Measurements from ENCODE around the gene ASCL5. TPM values are rescaled to one million over a fixed set of nuclear protein-coding genes. Genes with fewer than 3 reads are reported as not detected.
"Not testable (repeated sequence)": the region's sequence is repeated elsewhere in the genome, so short reads cannot be mapped to it uniquely, and the experiment has no call there.

The ASCL5 gene
- polyA plus RNA-seq, 3 donors = not detected

- H3K36me3 ChIP-seq (replicated peaks in 1 of 2; ENCODE audit: control insufficient read depth in 1 of 2, insufficient read depth in 2 of 2, low read length in 2 of 2) = no peaks in the 10 kb centered on the region
- peaks cover 0 to 2% (median 0%) of the 10 kb centered on the region in 7 donors for H3K9me3 Mint-ChIP-seq
Measured at GRCh38 chr1:201164645-201165044, 37.7 kb upstream of the ASCL5 start.

GRCh38 chr1:201163707-201164106, 36.7 kb upstream of the ASCL5 start:
- no peaks in the 10 kb centered on the region for H3K36me3 ChIP-seq (replicated peaks in 1 of 2; ENCODE audit: control insufficient read depth in 1 of 2, insufficient read depth in 2 of 2, low read length in 2 of 2)
- no peaks in the 10 kb centered on the region for H4K20me1 ChIP-seq (ENCODE audit: insufficient read depth, low read length)
- H3K4me1 Mint-ChIP-seq = no peaks in the 10 kb centered on the region
- no peak for TF ChIP-seq CTCF (IDR thresholded peaks at IDR 0.05)
- peaks cover 0 to 9% (median 3%) of the 10 kb centered on the region in 3 donors for H3K27me3 Mint-ChIP-seq (ENCODE audit: low read depth in 3 of 3)
- H3K4me1 ChIP-seq (ENCODE audit: control insufficient read depth in 1 of 2, insufficient read depth in 2 of 2, low read length in 2 of 2) = no peaks in the 10 kb centered on the region
- no peak overlapping the region for H3K27ac ChIP-seq (ENCODE audit: low read depth in 1 of 2, low read length in 2 of 2)
- no peak overlapping the region for H3K4me3 ChIP-seq (replicated peaks in 1 of 3; ENCODE audit: low read depth in 2 of 3, low read length in 3 of 3)
- H3K9ac ChIP-seq (ENCODE audit: insufficient read depth, low read length, poor library complexity, severe bottlenecking) = no peak overlapping the region
- DNase-seq = no peak
- H3K9me3 Mint-ChIP-seq = peaks cover 0 to 2% (median 0%) of the 10 kb centered on the region in 7 donors
- no peaks in the 10 kb centered on the region for H3K36me3 Mint-ChIP-seq
- intact Hi-C loops (cut with micrococcal nuclease) = no loop called here
- H3K27me3 ChIP-seq (ENCODE audit: control insufficient read depth in 2 of 2, insufficient read depth in 2 of 2, low read length in 2 of 2) = peaks cover 0 to 2% of the 10 kb centered on the region in 2 donors
- H3K79me2 ChIP-seq (ENCODE audit: insufficient read depth, low read length) = no peaks in the 10 kb centered on the region
- no peak overlapping the region for H3K4me3 Mint-ChIP-seq
- no peak overlapping the region for H3K27ac Mint-ChIP-seq
- WGBS (ENCODE audit: insufficient coverage) = 93% methylated on average over 2 of the region's 4 CpGs
- no peaks in the 10 kb centered on the region for H3K9me3 ChIP-seq (replicated peaks in 1 of 2; ENCODE audit: control insufficient read depth in 1 of 2, insufficient read depth in 1 of 2, low read length in 2 of 2)
- no peak overlapping the region for H3K4me2 ChIP-seq (replicated peaks; ENCODE audit: extremely low read depth, low read length, poor library complexity, severe bottlenecking)
- H2AFZ ChIP-seq (ENCODE audit: insufficient read depth, low read depth, low read length, poor library complexity, severe bottlenecking) = no peak overlapping the region

More at GRCh38 chr1:201164645-201165044, 37.7 kb upstream of the ASCL5 start:
- Histone ChIP-seq H3K9ac (ENCODE audit: insufficient read depth, low read length, poor library complexity, severe bottlenecking) (no peak overlapping the region), H3K4me2 (replicated peaks; ENCODE audit: extremely low read depth, low read length, poor library complexity, severe bottlenecking) (no peak overlapping the region), H3K27ac (ENCODE audit: low read depth in 1 of 2, low read length in 2 of 2) (no peak overlapping the region), H2AFZ (ENCODE audit: insufficient read depth, low read depth, low read length, poor library complexity, severe bottlenecking) (no peak overlapping the region), H3K4me1 (ENCODE audit: control insufficient read depth in 1 of 2, insufficient read depth in 2 of 2, low read length in 2 of 2) (no peaks in the 10 kb centered on the region), H3K79me2 (ENCODE audit: insufficient read depth, low read length) (no peaks in the 10 kb centered on the region), H3K4me3 (replicated peaks in 1 of 3; ENCODE audit: low read depth in 2 of 3, low read length in 3 of 3) (no peak overlapping the region), H4K20me1 (ENCODE audit: insufficient read depth, low read length) (no peaks in the 10 kb centered on the region), H3K9me3 (replicated peaks in 1 of 2; ENCODE audit: control insufficient read depth in 1 of 2, insufficient read depth in 1 of 2, low read length in 2 of 2) (no peaks in the 10 kb centered on the region), H3K27me3 (ENCODE audit: control insufficient read depth in 2 of 2, insufficient read depth in 2 of 2, low read length in 2 of 2) (peaks cover 0 to 2% of the 10 kb centered on the region in 2 donors)
- no peak for DNase-seq
- Mint-ChIP-seq H3K36me3 (no peaks in the 10 kb centered on the region), H3K27me3 (ENCODE audit: low read depth in 3 of 3) (peaks cover 2 to 8% (median 3%) of the 10 kb centered on the region in 3 donors), H3K27ac (no peak overlapping the region), H3K4me1 (no peaks in the 10 kb centered on the region), H3K4me3 (no peak overlapping the region)
- 93% methylated on average over 7 of the region's 7 CpGs for WGBS (ENCODE audit: insufficient coverage)
- intact Hi-C loops (cut with micrococcal nuclease) = no loop called here
- TF ChIP-seq CTCF (IDR thresholded peaks at IDR 0.05) = no peak

DNA sequence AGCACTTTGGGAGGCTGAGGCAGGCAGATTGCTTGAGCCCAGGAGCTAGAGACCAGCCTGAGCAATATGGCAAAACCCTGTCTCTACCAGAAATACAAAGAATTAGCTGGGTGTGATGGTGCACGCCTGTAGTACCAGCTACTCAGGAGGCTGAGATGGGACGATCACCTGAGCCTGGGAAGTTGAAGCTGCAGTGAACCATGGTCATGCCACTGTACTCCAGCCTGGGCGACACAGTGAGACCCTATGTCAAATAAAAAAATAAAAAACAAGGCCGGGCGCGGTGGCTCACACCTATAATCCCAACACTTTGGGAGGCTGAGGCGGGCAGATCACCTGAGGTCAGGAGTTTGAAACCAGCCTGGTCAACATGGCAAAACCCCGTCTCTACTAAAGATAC, 36.1 kb upstream of the ASCL5 start:
- intact Hi-C loops (cut with micrococcal nuclease); H3K27me3 Mint-ChIP-seq (ENCODE audit: low read depth in 3 of 3); H3K9ac ChIP-seq (ENCODE audit: insufficient read depth, low read length, poor library complexity, severe bottlenecking); H3K4me1 Mint-ChIP-seq; H3K27ac ChIP-seq (ENCODE audit: low read depth in 1 of 2, low read length in 2 of 2); DNase-seq; H3K9me3 Mint-ChIP-seq; H3K27me3 ChIP-seq (ENCODE audit: control insufficient read depth in 2 of 2, insufficient read depth in 2 of 2, low read length in 2 of 2); H3K4me3 ChIP-seq (replicated peaks in 1 of 3; ENCODE audit: low read depth in 2 of 3, low read length in 3 of 3); H3K36me3 Mint-ChIP-seq; H3K9me3 ChIP-seq (replicated peaks in 1 of 2; ENCODE audit: control insufficient read depth in 1 of 2, insufficient read depth in 1 of 2, low read length in 2 of 2); H3K4me3 Mint-ChIP-seq; H2AFZ ChIP-seq (ENCODE audit: insufficient read depth, low read depth, low read length, poor library complexity, severe bottlenecking); H4K20me1 ChIP-seq (ENCODE audit: insufficient read depth, low read length); H3K4me2 ChIP-seq (replicated peaks; ENCODE audit: extremely low read depth, low read length, poor library complexity, severe bottlenecking); H3K36me3 ChIP-seq (replicated peaks in 1 of 2; ENCODE audit: control insufficient read depth in 1 of 2, insufficient read depth in 2 of 2, low read length in 2 of 2); H3K4me1 ChIP-seq (ENCODE audit: control insufficient read depth in 1 of 2, insufficient read depth in 2 of 2, low read length in 2 of 2); H3K27ac Mint-ChIP-seq; H3K79me2 ChIP-seq (ENCODE audit: insufficient read depth, low read length): not testable (repeated sequence)
- 84% methylated on average over 5 of the region's 8 CpGs for WGBS (ENCODE audit: insufficient coverage)

All from CD14-positive monocyte (primary cell).